Stimulated activated CD4-positive, alpha-beta T cell treated with anti-CD3 and anti-CD28 coated beads, Interleukin-1b, Interleukin-23, amount 100 ng/mL, for 24 hours (primary cell): ENCODE results near the gene NSD2.
"Not testable (repeated sequence)": the region's sequence is repeated elsewhere in the genome, so short reads cannot be mapped to it uniquely, and the experiment has no call there.

Experiments
- DNase-seq, 4 experiments: peaks; one replicate each; pipeline ENCODE4 v3.0.0-alpha.2; 2020; ENCODE audit warnings: low read depth in 4 of 4, low spot score in 1 of 4

Gene NSD2

DNA sequence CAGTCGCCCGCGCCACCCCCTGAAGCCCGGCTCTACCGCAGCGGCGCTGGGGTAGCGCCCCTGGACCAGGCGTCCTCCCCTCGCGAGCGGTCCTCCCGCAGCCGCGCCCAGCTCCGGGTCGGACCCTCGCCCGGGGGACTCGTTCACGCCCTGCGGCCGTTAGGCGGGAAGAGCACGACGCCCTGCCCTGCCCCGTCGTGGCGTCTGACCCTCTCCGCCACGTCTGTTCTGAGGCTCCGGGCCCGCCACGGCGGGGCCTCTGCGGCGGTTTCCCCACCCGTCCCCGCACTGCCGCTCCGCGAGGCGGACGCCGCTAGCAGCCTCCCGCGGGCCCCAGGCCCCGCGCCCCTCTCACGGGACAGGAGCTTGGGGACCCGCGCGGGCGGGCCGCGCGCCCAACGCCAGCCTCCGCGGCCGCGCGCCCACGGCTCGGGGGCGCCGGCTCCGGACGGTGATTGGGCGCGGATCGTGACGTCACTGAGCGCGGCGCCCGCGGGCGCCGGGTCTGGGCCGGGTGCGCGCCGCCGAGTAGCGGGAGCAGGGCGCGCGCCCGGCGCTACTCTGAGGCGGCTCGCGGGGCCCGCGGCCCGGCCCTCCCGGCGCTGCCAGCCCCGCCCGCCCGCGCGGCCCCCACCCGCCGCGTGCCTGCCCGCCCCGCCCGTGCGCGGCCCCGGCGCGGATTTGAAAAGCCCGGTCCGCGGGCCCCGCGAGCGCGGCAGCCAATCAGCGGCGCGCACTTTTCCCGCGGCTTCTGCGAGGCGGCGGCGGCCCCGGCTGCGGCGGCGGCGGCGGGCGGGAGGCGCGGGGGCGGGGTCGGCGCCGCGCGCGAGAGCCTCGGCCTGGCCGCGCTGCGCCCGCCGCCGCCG lies at the start of gene NSD2:
TSS of gene NSD2 (plus strand) at position 816 of the 866 bp plus-strand sequence. CDS start 29,262 bp downstream, outside the sequence.
- peak; percentile 74 to 88 (median 83) for DNase-seq

DNA sequence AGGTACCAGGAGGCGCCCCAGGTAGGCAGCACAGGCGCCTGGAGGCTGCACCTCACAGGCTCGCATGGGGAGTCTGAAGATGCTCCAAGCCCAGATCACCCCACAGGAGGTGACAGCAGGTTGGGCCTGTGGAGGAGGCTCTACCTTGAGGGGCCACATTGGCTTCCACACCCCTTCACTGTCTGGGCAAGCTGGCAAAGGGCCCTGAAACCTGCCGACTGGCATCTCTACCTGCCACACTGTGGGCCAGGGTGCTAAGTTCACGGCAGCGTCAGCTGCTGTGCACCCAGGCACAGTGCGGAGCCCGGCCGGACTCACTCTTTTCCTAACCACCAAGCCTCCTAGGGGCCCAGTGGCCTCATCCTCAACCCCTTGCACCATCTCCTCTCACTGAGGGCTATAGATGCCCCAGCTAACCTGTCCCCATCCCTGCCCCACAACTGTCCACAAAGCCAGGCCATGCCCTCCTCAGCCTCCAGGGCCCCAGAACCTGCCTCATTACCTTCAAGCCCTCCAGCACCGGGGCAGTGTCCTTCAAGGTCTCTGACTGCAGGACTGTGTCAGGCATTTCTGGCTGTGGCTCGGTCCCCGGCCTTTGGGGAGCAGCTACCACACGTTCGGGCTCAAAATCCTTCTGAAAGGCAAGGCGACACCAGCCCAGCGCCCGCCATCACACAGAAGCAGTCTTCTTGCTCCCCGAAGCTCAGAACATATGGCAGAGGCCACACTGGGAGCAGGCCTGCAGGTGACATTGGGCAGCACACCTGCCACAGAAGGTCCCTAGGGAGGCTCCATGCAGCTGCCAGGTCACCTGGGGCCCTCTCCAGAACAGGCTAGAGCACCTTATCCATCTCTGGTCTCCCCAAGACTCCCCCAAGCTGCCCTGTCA lies 49.3 kb upstream of the NSD2 start:
- DNase-seq: no peak

GRCh38 chr4:1822568-1823544 lies 48.3 kb upstream of the NSD2 start:
- DNase-seq: no peak

DNA sequence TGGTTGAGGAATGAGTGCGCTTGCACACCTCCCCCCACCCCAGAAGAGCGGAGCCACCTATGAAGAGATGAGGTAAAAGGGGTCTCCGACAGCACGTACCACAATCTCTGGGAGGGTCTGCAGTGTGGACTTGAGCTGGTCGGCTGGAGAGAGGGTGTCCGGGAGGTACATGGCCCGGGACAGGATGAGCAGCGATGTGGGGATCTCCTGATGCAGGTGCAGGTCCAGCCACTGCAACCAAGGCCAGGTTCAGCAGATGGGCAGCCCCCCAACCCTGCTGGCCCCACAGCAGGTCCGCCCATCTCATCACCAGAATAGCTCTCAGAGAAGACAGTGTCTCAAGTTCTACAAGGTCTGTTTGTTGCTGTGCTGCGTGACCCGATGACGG lies 47.7 kb upstream of the NSD2 start:
- no peak for DNase-seq

DNA sequence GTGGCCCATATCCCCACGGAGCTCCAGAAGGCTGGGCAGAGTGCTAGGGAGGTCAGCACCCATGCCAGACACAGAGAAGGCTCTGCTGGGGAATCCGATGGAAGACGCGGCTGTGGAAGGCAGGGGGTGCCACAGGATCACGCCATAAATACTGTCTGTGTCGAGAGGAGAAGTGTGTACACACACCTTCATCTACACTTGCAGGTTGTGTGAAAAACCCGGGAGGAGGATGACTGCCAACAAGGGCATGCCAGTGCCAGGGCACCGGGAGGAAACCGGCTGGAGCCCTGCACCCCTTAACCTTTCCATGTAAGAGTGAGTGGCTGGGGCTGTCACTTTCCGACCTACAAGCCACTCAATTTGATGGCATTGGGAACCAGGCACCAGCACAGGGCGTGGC lies 46.4 kb upstream of the NSD2 start:
- DNase-seq: no peak

GRCh38 chr4:1825326-1825725 lies 45.9 kb upstream of the NSD2 start:
- DNase-seq: no peak

DNA sequence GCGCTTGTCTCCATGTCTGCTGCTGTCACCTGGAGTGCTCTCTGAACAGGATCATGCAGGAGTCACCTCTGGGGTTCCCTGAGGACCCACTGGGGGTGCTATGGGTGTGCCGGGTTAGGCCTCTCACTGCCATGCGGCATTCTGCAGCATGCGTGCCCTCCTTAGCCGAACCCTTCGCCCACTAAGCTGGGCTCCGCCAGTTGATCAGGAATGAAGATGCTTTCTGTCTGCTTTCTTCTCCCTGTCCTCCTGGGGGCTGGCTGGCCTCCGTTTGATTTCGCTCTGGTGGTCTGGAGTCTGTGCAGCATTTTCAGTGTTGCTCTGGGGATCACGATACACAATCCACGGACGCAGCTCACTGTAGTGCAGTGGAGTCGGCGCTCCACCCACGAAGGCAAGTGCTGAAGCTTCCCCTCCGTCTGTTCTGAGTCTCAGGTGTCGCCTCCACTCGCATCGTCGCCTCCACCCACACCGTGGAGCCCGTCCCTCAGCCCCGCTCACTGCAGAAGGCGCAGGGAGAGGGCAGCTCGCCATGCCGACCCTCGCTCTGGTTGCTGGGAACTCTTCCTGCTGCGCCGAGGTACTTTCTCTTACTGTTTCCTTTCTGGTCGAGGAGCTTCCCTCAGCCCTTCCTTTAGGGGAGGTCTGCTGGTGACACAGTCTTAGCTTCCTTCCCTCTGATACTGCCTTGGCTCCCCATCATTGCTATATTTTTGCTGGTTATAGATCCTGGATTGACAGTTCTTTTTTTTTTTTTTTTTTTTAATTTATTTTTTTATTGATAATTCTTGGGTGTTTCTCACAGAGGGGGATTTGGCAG lies 44.5 kb upstream of the NSD2 start:
- DNase-seq: no peak

- DNase-seq: no peak
Observed at GRCh38 chr4:1830234-1830633, 41.0 kb upstream of the NSD2 start.

DNA sequence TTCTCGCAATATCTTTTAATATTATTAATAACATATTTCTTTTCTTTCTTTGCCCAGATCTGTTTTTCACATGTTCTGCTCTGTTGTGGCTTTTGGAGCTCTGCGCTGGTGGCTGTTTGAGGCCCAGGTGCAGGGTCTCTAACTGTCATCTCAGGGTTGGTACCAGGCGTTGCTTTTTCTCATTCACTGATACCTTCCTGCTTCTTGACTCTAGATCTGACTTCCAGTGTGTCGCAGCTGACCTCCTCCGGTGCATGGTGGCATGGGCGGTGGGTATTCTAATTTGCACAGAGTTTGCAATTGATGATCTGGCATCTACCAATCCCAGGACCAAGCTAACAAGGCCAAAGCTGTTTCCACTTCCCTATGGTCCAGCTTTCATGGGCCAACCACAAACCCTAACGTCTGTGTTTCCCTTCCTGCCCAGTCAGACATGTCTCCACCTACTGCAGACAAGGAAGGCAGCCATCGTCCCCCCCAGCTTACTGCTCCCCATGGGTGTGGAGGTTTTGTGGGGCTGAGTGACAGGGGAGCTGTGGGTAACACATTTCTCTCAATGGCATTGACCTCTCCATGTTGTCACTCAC lies 40.5 kb upstream of the NSD2 start:
- DNase-seq: no peak

DNA sequence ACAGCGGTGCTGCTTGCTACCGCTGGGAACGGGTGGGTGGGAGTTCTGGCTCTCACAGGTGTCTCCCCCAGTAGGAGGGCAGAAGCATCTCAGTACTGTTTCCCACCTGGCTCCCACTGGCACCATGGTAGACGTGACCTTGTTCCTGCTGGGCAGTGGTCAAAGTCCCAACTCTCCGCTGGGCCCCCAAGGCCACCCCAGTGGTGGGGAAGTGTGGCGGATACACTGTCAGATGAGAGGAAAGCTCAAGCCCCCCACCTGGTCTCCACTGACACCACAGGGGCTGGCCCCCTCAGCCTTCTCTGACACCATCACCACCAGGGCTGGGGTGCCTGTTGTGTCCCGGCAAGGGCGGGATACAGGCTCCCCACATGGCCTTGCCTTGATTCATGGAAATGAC lies 39.9 kb upstream of the NSD2 start:
- no peak for DNase-seq

DNA sequence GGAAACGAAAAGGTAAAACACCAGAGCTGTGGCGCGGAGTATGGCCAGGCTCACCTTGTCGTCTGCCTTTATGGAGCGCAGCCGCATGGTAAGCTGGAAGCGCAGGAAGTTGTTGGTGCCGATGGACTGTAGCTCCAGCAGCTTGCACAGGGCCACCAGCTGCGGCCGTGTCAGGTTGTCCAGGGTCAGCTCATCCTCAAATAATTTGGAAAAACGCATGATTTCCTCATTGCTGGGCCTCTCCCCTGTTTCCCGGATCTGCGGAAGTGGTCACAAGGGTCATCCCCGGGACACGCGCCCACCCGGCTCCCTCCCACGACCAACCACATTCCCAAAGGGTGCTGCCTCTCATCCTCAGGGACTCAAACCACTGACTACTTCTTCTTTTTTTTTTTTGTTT lies 38.5 kb upstream of the NSD2 start:
- DNase-seq: no peak

- DNase-seq: no peak
Observed at GRCh38 chr4:1833307-1834046, 37.7 kb upstream of the NSD2 start.

GRCh38 chr4:1834047-1834775 lies 37.0 kb upstream of the NSD2 start:
- no peak for DNase-seq

GRCh38 chr4:1835836-1836235 lies 35.4 kb upstream of the NSD2 start:
- DNase-seq: not testable (repeated sequence)

DNA sequence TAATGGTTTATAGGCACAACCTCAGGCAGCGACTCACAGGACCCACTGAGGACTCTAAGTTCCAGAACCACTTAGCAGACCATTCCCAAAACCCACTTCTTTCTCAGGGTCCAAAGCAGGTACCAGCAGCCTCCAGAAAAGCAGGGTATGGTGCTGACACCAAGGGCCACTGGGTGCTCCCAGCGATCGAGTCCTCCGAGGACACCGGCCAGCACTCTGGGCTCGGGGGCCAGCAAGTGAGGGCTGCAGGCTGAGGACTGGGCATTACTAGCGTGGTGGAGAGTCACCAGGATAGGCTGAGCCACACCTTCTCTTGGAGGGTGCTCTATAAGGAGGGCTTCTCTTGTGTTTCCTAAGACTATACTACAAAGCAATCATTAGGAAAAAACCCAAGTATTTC lies 34.5 kb upstream of the NSD2 start:
- no peak for DNase-seq

GRCh38 chr4:1837069-1837468 lies 34.1 kb upstream of the NSD2 start:
- no peak for DNase-seq

DNA sequence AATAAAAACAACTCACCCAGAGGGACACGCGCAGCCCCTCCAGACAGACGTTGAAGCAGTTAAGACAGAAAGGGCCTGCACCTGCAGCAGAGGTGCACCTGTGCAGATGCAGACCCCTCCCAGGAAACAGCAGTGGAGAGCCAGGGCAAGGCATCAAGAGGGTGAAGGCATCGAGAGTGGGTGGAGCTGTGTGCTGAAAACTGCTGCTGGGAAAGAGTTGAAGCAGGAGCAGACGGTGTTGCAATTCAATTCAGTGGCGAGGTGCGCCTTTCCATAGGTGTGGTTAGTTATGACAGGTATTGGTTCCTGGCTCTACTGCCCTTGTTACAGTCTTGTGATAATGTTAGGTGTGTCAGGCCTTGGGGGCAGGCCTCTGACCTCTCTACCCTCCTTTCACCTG lies 31.9 kb upstream of the NSD2 start:
- no peak for DNase-seq

GRCh38 chr4:1841201-1841886 lies 29.8 kb upstream of the NSD2 start:
- DNase-seq: no peak
